GM12878 (cell line): ENCODE data around the gene CDH4. TPM values are rescaled to one million over a fixed set of nuclear protein-coding genes. Genes with fewer than 3 reads are reported as not detected.

ENCODE experiments used
- ATAC-seq: fragments of 200-7000 bp; cut with Tn5 transposase; 3 replicates; pipeline ENCODE4 v1.9.1; 2020; ENCODE audit warnings: mild to moderate bottlenecking, moderate library complexity
- BruUV-seq: library from RNA; stranded (reverse); fragments of 400-500 nt; replicated peaks from 2 replicates; lab custom pipeline; 2021; lab: Mats Ljungman, UMichigan
- CTCF ChIA-PET: fragments of 300-600 bp; sonication (Branson Sonifier 250); formaldehyde crosslinking; extraction: SDS; loops from one replicate; lab custom pipeline; 2021; ENCODE audit warnings: inconsistent platforms; lab: Yijun Ruan, JAX
- POLR2A ChIA-PET: fragments of 350-600 bp; formaldehyde crosslinking; extraction: SDS; loops from one replicate; lab custom pipeline; 2021; ENCODE audit warnings: inconsistent platforms; lab: Charles Lee
- RAD21 ChIA-PET: fragments of 300-600 bp; sonication (Branson Sonifier 250); formaldehyde crosslinking; loops from one replicate; lab custom pipeline; 2023; ENCODE audit warnings: antibody characterized with exemption; ENCODE audit not compliant: unreplicated experiment; lab: Charles Lee
- SMC1A ChIA-PET: fragments of 300-600 bp; sonication (Branson Sonifier 250); formaldehyde crosslinking; loops from one replicate; lab custom pipeline; 2023; ENCODE audit not compliant: unreplicated experiment, uncharacterized antibody; lab: Charles Lee
- DNase-seq: peaks from one replicate; pipeline ENCODE4 v3.0.0-alpha.2; 2011; ENCODE audit warnings: low read depth, low spot score
- FAIRE-seq: peaks from 3 replicates; lab custom pipeline; 2011; peaks lifted over from hg19 to GRCh38; lab: Jason Lieb, UNC
- H2AFZ ChIP-seq: 2 replicates; pipeline ENCODE4 v1.6.0; 2011; ENCODE audit warnings: low read depth, low read length, control low read depth; ENCODE audit not compliant: control insufficient read depth
- H3K27ac ChIP-seq: 2 replicates; pipeline ENCODE4 v1.5.1; 2011; ENCODE audit warnings: control low read depth; ENCODE audit not compliant: control insufficient read depth, insufficient read depth
- H3K27me3 ChIP-seq, 2 experiments: replicated peaks in 1 of 2; 2 replicates each; pipeline versions ENCODE4 v1.6.0 to v1.6.1; 2011; ENCODE audit warnings: low read length in 1 of 2; ENCODE audit not compliant: control insufficient read depth in 2 of 2, insufficient read depth in 2 of 2
- H3K36me3 ChIP-seq, 2 experiments: 2 replicates each; pipeline ENCODE4 v1.5.1; 2011; ENCODE audit warnings: low read length in 1 of 2; ENCODE audit not compliant: control insufficient read depth in 2 of 2, insufficient read depth in 2 of 2
- H3K4me1 ChIP-seq: 2 replicates; pipeline ENCODE4 v1.6.1; 2011; ENCODE audit warnings: mild to moderate bottlenecking, low read length, moderate library complexity, mixed read lengths; ENCODE audit not compliant: control insufficient read depth, insufficient read depth
- H3K4me2 ChIP-seq: 2 replicates; pipeline ENCODE4 v1.6.0; 2011; ENCODE audit warnings: control low read depth; ENCODE audit not compliant: control insufficient read depth, insufficient read depth
- H3K4me3 ChIP-seq: fragments of 200-600 bp; sonication (generic); 2 replicates; pipeline ENCODE4 v1.5.1; 2016
- H3K79me2 ChIP-seq: 2 replicates; pipeline ENCODE4 v1.6.0; 2011; ENCODE audit warnings: low read length; ENCODE audit not compliant: control insufficient read depth, insufficient read depth
- H3K9ac ChIP-seq: 2 replicates; pipeline ENCODE4 v1.8.0; 2011; ENCODE audit warnings: low read length, control low read depth, mixed read lengths; ENCODE audit not compliant: control insufficient read depth, insufficient read depth
- H3K9me3 ChIP-seq: replicated peaks from 3 replicates; pipeline ENCODE4 v1.5.1; 2011; ENCODE audit warnings: mild to moderate bottlenecking, low read length; ENCODE audit not compliant: control insufficient read depth, insufficient read depth
- H4K20me1 ChIP-seq: 2 replicates; pipeline ENCODE4 v1.6.0; 2011; ENCODE audit not compliant: control insufficient read depth, insufficient read depth
- ATF2 ChIP-seq: IDR thresholded peaks from 2 replicates; pipeline ENCODE4 v1.6.1; 2012; ENCODE audit warnings: low read length, inconsistent platforms
- CREM ChIP-seq: IDR thresholded peaks from 2 replicates; pipeline ENCODE4 v1.6.1; 2014; ENCODE audit warnings: antibody characterized with exemption, low read depth
- FOS ChIP-seq: IDR thresholded peaks from 3 replicates; pipeline ENCODE4 v1.6.1; 2011; ENCODE audit warnings: borderline replicate concordance; ENCODE audit not compliant: insufficient read length; ENCODE audit errors: extremely low read depth
- GABPA ChIP-seq: IDR thresholded peaks from 2 replicates; pipeline ENCODE4 v1.6.1; 2014; ENCODE audit warnings: antibody characterized with exemption, low read depth, mild to moderate bottlenecking, inconsistent platforms
- HDAC2 ChIP-seq: fragments of 200-600 bp; sonication (generic); IDR thresholded peaks from 2 replicates; pipeline ENCODE4 v1.6.1; 2017
- MTA2 ChIP-seq: fragments of 450-650 bp; IDR thresholded peaks from 2 replicates; pipeline ENCODE4 v1.6.1; 2016; ENCODE audit warnings: low read depth, mild to moderate bottlenecking, moderate library complexity
- NBN ChIP-seq: fragments of 450-650 bp; IDR thresholded peaks from 2 replicates; pipeline ENCODE4 v1.6.1; 2016
- POLR2AphosphoS5 ChIP-seq: IDR thresholded peaks from 2 replicates; pipeline ENCODE4 v1.6.1; 2011; ENCODE audit warnings: mild to moderate bottlenecking, low read length, inconsistent platforms
- SRF ChIP-seq, 2 experiments: IDR thresholded peaks; 2 replicates each; pipeline ENCODE4 v1.6.1; 2011; ENCODE audit warnings: low read depth in 2 of 2, low read length in 2 of 2, mild to moderate bottlenecking in 1 of 2, moderate library complexity in 1 of 2
- TAF1 ChIP-seq: IDR thresholded peaks from 2 replicates; pipeline ENCODE4 v1.6.1; 2011; ENCODE audit warnings: mild to moderate bottlenecking, low read depth, low read length, borderline replicate concordance
- ZBTB11 ChIP-seq: fragments of 450-650 bp; formaldehyde crosslinking; IDR thresholded peaks from 2 replicates; pipeline ENCODE4 v1.5.0; 2022; ENCODE audit warnings: mild to moderate bottlenecking, missing genetic modification characterization
- ZBTB4 ChIP-seq: fragments of 450-650 bp; formaldehyde crosslinking; IDR thresholded peaks from 2 replicates; pipeline ENCODE4 v1.4.0; 2022; ENCODE audit warnings: mild to moderate bottlenecking, moderate library complexity
- ZBTB40 ChIP-seq: fragments of 450-650 bp; IDR thresholded peaks from 2 replicates; pipeline ENCODE4 v1.6.1; 2016; ENCODE audit warnings: mild to moderate bottlenecking, moderate library complexity, borderline replicate concordance
- WGBS: methylation state at CpG from one replicate; pipeline ENCODE4 v1.1.6; 2016; ENCODE audit warnings: low lambda C conversion rate; ENCODE audit not compliant: insufficient replicate concordance, insufficient coverage; ENCODE audit errors: missing lambda C conversion rate; 5-methylcytosine and 5-hydroxymethylcytosine counted together
- in situ Hi-C: fragments of 300-500 bp; cut with MboI; formaldehyde crosslinking; loops from 9 replicates; pipeline ENCODE4 v1.14.3; 2018; ENCODE audit warnings: mixed read lengths
- intact Hi-C: fragments of 100-400 bp; cut with micrococcal nuclease; formaldehyde crosslinking; loops from one replicate; pipeline ENCODE4 v1.14.2; 2022; ENCODE audit not compliant: unreplicated experiment
- polyA plus RNA-seq, 11 experiments: library from polyadenylated mRNA; depleted of rRNA in 4 of 11; unstranded in 6 of 11; stranded (reverse) in 5 of 11; fragments of >200 nt; fragmentation: Nextera tagmentation in 4 of 11; fragmentation: Illumina TruSeq in 1 of 11; extraction: Ambion mirVana in 4 of 11; extraction: Trizol in 1 of 11; gene quantifications; 1 replicate in 1 of 11; 2 replicates in 10 of 11; pipeline versions ENCODE4 v1.2.1 to v1.2.3, GENCODE V29; 2011 to 2016; ENCODE audit warnings: inconsistent platforms in 2 of 11, missing spikeins in 2 of 11, low read depth in 1 of 11
- total RNA-seq, 4 experiments: library from RNA; depleted of rRNA in 3 of 4; stranded (reverse); fragments of >200 nt in 3 of 4; fragmentation: Illumina TruSeq in 1 of 4; extraction: Trizol in 1 of 4; gene quantifications; 2 replicates each; pipeline versions ENCODE4 v1.2.1 to v1.2.3, GENCODE V29; 2013 to 2021

The CDH4 gene
- total and polyA plus RNA-seq, 10 of the 15 experiments (the other 5 are each of a cell fraction or from before 2014, with no cell fraction given) = not detected

GRCh38 chr20:61841551-61841950 lies 589.5 kb downstream of the CDH4 start:
- H3K9ac ChIP-seq = no peak overlapping the region
- H3K4me2 ChIP-seq = no peak overlapping the region
- WGBS = 77% methylated on average over 18 of the region's 18 CpGs
- FAIRE-seq (no peak), ATAC-seq (no peak), DNase-seq (no peak)
- no peak overlapping the region for H3K27ac ChIP-seq
- ChIA-PET SMC1A (no interaction called here), RAD21 (no interaction called here), POLR2A (no interaction called here), CTCF (no interaction called here)
- no peaks in the 10 kb centered on the region for H3K9me3 ChIP-seq
- H2AFZ ChIP-seq = no peak overlapping the region
- no TSS peak for BruUV-seq
- intact Hi-C loops (no loop called here), in situ Hi-C loops (loop anchor here (25.0 kb wide), 2 partner anchors 629 to 854 kb away; no protein-coding TSS in a partner anchor)
- no peaks in the 10 kb centered on the region for H3K79me2 ChIP-seq
- H3K36me3 ChIP-seq = no peaks in the 10 kb centered on the region
- TF ChIP-seq CREM (no peak), SRF (IDR thresholded peaks at IDR 0.05; ENCODE audit: low read depth in 2 of 2, low read length in 2 of 2) (no peak), NBN (no peak), FOS (no peak), POLR2AphosphoS5 (no peak), HDAC2 (no peak), GABPA (no peak), ZBTB40 (no peak), ZBTB4 (CRISPR knock-in tag) (no peak), MTA2 (no peak), TAF1 (no peak), ZBTB11 (CRISPR knock-in tag) (no peak), ATF2 (no peak)
- H3K4me3 ChIP-seq = no peak overlapping the region
- no peaks in the 10 kb centered on the region for H4K20me1 ChIP-seq
- no peaks in the 10 kb centered on the region for H3K4me1 ChIP-seq
- H3K27me3 ChIP-seq = no peaks in the 10 kb centered on the region
